Endometrial microvascular endothelial cells (primary cell): ENCODE data around the gene CORO1C. TPM values are rescaled to one million over a fixed set of nuclear protein-coding genes. Genes with fewer than 3 reads are reported as not detected.

Source experiments
- in situ Hi-C: cut with HindIII; loops from 2 replicates; pipeline ENCODE4 v1.10.0; 2017; ENCODE audit warnings: low sequenced_read_pairs, low pct_unique_long_range_greater_than_20kb; ENCODE audit errors: inconsistent ontology term
- total RNA-seq: library from RNA; depleted of rRNA; stranded (reverse); fragments of >200 nt; gene quantifications from one replicate; pipeline ENCODE4 v1.2.3, GENCODE V29; 2015; ENCODE audit errors: inconsistent ontology term

Gene CORO1C
- total RNA-seq, 1 donor from 2014 or later = 178 TPM

DNA sequence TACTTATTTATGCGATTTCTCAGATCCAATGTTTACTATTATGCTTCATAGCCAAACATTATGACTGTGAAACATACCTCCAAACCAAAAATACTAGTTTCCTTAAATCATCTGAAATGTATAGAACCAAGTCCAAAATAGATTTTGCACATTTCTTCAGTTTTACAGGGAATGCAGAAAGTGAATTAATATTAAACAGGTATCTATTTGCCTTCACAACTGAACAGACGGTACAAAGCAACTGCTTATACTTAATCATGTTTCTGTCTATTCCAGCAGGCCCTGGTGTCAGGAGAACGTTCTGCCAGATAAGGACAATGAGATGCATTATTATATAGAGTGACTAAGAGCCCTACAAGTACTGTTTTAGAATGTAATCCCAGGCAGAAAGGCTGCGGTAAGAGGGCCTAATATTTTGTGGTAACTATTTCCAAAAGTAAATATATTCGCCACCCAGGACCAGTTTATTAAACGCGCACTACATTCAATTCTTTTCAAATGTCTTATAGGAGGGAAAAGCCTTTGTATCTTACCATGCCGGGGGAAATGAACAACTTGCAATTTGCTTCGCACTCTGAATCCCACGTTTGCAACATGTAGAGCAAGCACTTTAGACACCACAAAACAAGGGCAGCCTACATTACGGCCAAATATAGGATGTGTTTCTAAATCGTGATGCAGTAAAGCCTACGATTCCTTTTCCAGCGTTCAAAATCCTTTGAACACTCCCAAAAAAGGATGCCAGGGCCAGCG lies 1.5 kb downstream of the CORO1C start:
- in situ Hi-C loops = no loop called here

DNA sequence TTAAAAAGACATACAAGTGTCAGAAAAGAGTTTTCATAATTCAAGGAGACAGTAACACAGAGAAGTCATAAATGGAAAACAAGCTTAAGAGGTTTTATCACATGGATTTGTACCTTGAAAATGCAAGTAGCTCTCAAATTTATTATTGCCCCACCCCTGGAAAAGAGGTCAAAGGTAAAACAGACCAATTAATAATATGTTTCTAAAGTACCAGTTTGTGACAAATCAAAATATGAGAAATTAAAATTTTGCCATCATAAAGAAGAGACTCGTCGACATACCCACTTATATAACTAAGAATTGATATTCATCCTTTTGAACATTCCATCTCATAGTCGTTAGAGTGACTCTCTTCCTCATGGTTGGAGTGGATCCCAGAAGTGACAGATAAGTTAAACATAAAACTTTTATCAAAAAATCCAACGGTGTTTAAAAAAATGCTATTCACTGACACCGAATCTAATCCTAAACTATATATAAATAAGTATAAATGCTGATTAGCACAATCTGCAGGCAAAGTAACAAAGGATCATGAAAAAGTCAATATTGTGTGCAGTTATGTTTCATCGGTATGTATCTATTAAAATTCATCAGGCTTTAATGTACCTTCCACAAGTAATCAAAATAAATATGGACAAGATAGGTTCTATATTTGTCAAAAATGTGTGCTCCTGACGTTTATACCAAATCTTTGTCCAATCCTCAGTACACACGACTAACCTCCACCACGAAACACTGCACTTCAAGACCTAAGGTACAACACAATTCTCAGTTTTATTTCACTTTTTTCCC lies 2.3 kb downstream of the CORO1C start:
- in situ Hi-C loops = no loop called here

DNA sequence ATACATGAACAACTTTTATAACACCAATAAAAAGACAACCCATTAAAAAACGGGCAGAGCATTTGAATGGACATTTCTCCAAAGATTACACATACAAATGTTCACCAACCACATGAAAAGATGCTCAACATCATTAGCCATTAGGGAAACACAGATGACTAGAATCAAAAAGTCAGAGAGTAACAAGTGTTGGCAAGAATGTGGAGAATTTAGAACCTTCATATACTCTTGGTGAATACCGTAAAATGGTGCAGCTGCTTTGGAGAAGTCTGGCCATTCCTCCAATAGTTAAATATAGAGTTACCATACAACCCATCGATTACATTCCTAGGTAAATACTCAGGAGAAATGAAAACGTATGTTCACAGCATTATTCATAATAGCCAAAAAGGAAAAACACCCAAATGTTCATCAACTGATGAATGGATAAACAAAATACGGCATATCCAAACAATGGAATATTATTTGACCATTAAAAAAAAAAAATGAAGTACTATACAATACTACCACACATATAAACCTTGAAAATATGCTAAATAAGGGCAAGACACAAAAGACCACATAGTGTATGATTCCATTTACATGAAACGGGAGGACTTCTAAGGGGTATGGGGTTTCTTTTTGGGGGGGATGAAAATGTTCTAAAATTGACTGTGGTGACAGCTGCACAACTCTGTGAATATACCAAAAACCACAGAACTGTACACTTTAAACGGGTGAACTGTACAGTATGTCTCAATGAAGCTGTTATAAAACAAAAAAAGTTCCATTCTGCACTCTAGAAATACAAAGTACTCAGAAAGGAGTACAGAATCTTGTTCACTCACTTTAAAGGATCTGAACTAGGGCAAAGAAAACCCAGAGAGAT lies 3.2 kb downstream of the CORO1C start:
- in situ Hi-C loops = no loop called here

DNA sequence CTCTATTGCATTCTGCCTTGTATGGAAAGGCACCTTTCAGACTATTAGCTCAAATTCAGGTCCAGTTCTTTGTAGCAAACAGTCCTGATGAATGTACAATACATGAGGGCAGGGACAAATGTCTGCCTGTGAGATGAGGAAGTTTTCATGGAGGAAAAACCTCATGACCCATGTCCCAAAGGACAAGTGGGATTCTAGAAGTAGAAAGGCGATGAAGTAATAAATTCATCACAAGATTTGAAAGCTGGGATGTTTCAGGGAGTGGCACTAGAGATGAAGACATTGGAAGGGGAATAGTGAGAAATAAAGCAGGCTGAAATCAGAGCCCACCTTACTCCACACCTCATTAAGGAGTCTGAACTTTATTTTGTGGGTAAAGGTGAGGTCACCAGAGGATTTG lies 4.2 kb downstream of the CORO1C start:
- in situ Hi-C loops = no loop called here

DNA sequence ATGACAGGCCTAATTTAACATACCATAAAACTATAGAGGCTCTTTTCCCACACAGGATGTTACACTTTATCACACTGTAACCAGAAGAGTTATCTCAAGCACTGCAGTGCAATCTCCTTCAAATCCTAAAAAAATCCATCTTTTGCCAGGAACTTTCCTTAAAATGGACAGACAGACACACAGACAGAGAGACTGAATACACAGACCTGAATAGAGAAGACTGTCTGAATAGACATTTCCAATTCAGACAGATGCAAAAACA lies 6.5 kb downstream of the CORO1C start:
- in situ Hi-C loops = no loop called here

DNA sequence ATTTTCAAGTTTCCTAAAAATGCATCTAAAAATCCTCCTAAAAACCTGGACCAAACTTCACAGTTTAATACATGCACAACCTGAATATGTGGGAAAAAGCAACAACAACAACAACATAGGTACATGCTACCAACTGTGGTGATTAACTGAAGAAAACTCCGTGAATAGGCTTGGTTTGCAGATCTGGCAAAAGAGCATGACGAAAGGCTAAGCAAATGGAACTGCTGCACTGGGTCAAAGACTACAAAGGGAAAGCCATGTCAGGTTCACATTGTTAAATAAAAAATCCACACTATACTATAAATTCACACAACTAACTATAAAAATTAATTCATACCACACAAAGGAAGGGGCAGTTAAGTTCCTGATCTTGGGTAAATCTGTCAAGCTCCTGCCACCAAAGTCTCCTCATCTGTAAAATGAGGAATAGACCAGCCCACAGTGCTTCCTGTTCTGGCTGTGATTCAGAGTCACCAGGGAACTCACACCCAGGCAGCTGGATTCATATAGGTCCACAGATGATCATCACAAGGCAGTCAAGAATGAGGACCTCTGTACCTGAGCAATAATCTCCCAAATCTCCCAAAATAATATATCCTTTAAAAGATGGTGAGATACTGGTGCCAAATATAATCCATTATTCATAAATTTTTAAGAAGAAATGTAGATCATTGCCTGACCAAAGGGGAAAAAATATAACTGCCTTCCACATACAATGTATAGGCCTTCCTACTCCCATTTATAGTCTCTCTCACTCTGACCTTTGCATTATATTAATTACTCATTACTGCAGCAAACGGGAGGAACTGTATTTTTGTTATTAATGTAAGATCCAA lies 7.0 kb downstream of the CORO1C start:
- in situ Hi-C loops = no loop called here

DNA sequence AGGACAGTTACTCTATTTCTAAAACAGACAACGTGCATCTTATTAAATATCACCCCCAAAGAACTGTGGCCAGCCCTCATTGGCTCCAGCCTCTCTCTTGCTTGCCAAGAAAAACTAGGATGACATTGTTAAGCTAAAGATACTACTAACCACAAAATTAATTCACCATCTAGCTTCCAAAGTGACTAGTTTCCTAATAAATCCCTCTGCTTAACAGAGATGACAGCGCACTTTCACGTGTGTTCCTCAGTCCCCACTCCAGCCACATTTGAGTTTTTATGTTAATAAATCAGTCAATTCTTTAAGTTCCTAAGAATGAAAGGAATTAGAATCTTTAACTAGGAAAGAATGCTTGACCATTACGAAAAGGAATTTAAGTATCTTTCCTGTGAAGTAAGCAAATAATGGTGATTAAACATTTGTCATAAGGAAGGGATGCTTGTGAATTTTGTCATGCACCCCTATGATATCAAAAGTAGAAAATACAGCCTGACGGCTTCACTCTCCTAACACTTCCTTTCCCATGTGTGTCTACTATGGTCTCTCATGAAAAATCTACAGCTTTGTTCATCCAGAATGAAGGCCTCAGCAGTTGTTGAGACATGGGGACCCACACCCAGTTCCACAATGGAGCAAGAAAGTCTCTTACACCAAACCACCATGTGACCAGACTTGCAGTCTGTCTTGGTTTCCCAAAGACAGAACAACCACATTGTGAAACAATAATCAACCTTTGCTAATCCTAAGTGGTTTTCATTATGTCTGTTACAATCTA lies 8.1 kb downstream of the CORO1C start:
- in situ Hi-C loops = no loop called here

DNA sequence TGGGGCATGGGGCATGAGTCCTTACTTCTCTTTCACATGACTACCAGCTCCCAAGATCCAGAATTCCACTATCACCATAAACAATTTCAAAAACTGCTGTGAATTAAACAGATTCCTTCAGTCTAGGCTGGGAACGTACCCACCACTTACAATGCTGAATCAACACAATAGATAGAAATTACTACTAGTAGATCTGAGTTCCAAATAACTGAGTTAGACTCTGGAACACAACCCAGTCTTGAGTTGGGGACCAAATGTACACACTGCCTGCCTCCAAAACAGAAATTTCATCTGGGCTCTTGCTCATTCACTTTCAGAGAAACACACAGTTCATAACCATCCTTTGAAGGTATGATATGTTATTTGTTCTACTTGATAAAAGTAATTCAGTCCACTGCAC lies 8.9 kb downstream of the CORO1C start:
- in situ Hi-C loops = no loop called here

DNA sequence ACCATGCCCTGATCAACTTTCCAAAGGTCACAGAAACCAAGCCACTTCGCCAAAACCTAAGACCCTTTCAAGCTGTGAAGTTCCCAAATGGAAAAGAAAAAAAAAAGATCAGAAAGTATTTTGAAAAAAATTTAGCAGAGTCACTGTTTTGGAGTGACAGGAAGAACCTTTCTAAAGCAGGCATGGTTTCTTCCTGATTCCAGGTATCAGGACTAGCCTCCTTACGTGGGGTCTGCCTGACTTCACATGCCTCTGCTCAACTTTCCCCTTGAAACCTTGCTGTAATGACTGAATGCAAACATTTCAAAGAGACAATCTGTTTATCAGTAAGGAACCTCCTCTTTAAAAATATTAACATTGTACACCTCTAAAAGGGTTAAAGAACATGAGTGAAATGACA lies 9.5 kb downstream of the CORO1C start:
- in situ Hi-C loops = no loop called here

DNA sequence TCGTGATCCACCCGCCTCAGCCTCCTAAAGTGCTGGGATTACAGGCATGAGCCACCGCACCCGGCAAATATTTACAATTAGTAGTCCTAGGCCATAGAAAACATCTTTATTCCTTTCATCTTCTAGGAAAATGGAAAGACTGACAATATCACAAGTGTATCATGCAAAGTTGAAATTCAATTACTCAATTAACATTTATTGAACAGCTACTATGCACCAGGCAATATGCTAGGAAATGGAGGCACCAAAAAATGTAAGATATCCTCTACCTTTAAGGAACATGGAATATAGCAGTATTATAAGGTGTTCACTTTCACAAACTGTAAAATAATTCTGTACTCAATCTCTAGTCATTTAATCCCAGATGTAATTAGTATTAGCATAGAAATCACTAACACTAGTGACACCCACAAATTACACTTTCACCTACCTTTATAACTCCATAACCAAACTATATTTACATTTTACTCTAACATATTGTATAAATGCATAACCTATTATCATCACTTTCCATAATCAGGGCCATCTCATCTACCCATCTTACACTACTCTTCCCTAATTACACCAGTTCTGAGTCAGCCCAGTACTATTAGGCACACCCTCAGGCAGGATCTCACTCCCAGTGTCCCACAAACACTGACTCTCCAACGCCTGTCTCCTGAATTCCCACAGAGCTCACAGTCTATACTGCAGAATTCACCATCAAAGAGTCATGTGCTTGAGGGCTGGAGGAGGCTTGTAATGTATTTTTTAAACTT lies 10.4 kb downstream of the CORO1C start:
- in situ Hi-C loops = no loop called here

DNA sequence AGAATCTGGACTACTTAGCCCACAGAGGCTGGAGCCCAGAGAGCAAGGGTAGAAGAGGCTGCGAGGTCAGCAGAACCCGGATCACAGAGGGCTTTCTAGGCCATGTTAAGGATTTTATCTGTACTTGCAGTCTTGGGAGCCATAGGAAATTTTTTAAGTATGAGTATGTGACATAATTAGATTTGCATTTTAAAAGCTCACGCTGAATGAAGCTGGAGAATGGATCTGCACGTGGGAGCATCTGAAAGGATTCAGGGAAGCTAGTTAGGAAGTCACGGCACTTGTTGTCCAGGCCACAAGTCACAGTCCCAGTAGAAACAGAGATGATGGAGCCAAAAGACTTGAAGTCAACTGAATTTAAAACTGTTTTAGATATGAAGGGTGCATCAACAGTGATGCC lies 14.1 kb downstream of the CORO1C start:
- in situ Hi-C loops = no loop called here

DNA sequence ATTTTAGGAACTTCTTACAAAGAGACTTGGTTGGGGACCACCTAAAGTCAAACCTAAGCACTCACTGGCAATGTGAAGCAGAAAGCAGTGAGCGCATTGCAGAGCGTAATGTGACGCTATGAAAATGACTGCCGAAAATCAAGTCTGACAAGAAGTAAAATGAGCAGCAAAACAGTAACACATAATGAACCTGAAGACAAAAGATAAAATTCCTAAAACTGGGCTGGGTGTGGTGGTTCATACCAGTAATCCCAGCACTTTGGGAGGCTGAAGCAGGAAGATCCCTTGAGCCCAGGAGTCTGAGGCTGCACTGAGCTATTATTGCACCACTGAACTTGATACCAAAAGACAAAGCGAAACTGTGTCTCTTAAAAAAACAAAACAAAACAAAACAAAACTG lies 16.5 kb downstream of the CORO1C start:
- in situ Hi-C loops = no loop called here

DNA sequence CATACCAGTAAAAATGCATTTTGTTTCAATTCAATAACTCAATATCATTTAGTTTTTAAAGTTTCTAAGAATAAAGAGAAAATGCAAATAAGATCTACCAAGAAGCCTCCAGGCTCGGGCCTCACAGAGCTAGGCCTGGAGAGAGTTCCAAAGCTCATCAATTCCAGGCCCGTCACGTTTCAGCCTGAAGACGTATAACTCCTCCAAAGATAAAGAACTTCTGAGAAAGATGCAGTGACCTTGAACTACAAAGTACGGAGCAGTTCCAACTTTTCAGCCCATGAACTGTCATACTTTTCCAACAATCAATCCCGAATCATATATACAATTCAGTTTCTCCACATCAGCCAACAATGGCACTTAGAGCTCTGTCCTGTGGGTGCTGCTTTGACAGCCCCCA lies 17.8 kb downstream of the CORO1C start:
- in situ Hi-C loops = no loop called here

DNA sequence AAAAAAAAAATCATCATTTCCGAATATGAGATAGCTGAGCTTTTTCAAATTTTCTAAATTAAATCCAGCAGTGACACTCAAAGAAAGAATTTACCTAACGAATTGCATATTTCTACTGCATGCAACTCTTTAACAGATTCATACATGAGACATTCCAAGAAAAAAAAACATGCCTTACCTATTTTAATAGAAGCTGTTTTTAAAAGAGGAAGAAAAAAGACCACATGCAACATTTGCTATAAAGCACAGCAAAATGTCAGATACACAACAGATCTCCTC lies 18.5 kb downstream of the CORO1C start:
- in situ Hi-C loops = no loop called here

DNA sequence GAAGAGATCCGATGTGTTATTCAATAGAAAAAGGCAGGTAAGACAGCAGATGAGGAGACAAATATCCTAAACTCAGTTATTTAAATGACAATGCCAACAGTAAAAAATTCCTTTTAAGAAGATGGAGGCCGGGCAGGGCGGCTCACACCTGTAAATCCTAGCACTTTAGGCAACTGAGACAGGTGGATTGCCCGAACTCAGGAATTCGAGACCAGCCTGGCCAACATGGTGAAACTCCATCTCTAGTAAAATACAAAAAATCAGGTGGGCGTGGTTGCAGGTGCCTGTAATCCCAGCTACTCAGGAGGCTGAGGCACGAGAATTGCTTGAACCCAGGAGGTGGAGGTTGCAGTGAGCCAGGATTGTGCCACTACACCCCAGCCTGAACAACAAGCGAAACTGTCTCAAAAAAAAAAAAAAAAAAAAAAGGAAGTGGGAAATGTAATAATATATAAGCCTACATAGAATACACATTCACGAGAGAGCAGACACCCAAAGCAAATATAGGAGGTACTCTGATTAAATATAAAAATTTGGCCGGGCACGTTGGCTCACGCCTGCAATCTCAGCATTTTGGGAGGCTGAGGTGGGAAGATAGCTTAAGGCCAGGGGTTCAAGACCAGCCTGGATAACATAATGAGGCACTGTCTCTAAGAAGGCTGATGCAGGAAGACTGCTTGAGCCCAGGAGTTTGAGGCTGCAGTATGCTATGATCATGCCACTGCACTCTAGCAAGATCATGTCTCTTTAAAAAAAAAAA lies 19.0 kb downstream of the CORO1C start:
- in situ Hi-C loops = no loop called here

DNA sequence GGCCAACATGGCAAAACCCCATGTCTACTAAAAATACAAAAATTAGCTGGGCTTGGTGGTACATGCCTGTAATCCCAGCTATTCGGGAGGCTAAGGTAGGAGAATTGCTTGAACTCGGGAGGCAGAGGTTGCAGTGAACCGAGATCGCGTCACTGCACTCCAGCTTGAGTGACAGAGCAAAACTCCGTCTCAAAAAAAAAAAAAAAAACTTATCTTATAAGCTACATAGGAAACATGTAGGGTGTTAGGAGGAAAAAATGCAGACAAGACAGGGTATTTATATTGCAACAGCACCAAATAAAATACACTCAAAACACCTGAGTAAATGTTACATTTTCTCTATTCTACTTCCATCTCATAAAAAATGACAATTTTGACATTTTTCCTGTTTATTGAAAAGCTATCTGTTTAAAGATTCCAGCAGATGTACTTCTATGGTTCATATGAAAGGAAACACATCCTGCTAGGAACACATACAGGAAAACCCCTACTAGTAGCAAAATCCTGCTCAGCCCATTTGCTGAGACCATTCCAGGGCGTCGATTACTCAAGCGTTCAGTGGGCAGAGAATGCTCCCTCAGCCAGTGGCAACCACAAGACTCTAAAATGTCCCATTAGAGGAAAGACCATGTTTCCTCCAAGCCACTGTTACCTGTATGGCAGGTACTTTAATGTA lies 19.7 kb downstream of the CORO1C start:
- in situ Hi-C loops = no loop called here

DNA sequence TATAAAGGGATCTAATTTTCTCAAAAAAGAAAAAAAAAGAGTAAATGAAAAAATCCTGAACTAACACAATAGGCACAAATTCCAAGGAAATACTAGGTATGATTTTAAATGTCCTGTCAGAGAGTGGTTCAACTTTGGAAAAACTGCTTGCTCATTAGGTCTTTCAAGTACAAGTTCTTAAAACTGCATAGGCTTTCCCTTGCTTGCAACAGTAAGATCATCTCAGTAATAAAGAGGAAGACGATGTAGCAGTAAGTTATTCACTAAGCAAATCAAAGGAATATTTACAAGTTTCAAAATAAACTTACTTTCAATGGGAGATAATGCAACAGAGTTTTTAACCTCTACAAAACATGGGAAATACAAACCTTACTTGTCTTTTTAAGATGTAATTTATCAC lies 21.6 kb downstream of the CORO1C start:
- in situ Hi-C loops = no loop called here
